Neutrophil (primary cell): Measurements from ENCODE around the gene GNG11.

Source experiments
- H3K27ac ChIP-seq: fragments of 200-600 bp; sonication (generic); 2 replicates; pipeline ENCODE4 v1.5.1; 2016; ENCODE audit warnings: mild to moderate bottlenecking, moderate library complexity
- H3K27me3 ChIP-seq: fragments of 200-600 bp; sonication (generic); 2 replicates; pipeline ENCODE4 v1.6.0; 2016; ENCODE audit warnings: mild to moderate bottlenecking
- H3K36me3 ChIP-seq: fragments of 200-600 bp; sonication (generic); 2 replicates; pipeline ENCODE4 v1.5.1; 2017
- H3K4me1 ChIP-seq, 2 experiments: fragments of 200-600 bp in 1 of 2; sonication (generic) in 1 of 2; 1 replicate in 1 of 2; 2 replicates in 1 of 2; pipeline versions ENCODE4 v1.5.1 to v1.6.1; 2013 to 2016; ENCODE audit warnings: low read depth in 1 of 2, low read length in 1 of 2, mild to moderate bottlenecking in 1 of 2, moderate library complexity in 1 of 2; ENCODE audit not compliant: control insufficient read depth in 1 of 2, insufficient read depth in 1 of 2
- H3K4me3 ChIP-seq, 2 experiments: fragments of 200-600 bp in 1 of 2; sonication (generic) in 1 of 2; 1 replicate in 1 of 2; 2 replicates in 1 of 2; pipeline ENCODE4 v1.5.1; 2013 to 2016; ENCODE audit warnings: low read depth in 1 of 2, low read length in 1 of 2, mild to moderate bottlenecking in 1 of 2, moderate library complexity in 1 of 2
- H3K9me3 ChIP-seq: fragments of 200-600 bp; sonication (generic); 2 replicates; pipeline ENCODE4 v1.5.1; 2016
- CTCF ChIP-seq: fragments of 200-600 bp; sonication (generic); IDR thresholded peaks from 2 replicates; pipeline ENCODE4 v1.5.1; 2016; ENCODE audit warnings: antibody characterized with exemption

GNG11 gene

GRCh38 chr7:93955304-93955703 lies 33.8 kb downstream of the GNG11 start:
- no peak overlapping the region for H3K4me3 ChIP-seq

GRCh38 chr7:93957767-93958166 lies 36.2 kb downstream of the GNG11 start:
- no peaks in the 10 kb centered on the region for H3K9me3 ChIP-seq
- no peak overlapping the region for H3K4me3 ChIP-seq
- TF ChIP-seq CTCF, result no peak
- H3K4me1 ChIP-seq, result no peaks in the 10 kb centered on the region
- no peaks in the 10 kb centered on the region for H3K36me3 ChIP-seq
- no peaks in the 10 kb centered on the region for H3K27me3 ChIP-seq
- H3K27ac ChIP-seq, result no peak overlapping the region

More at GRCh38 chr7:93955304-93955703, 33.8 kb downstream of the GNG11 start:
- H3K36me3 ChIP-seq, result no peaks in the 10 kb centered on the region
- TF ChIP-seq CTCF, result no peak
- H3K9me3 ChIP-seq, result no peaks in the 10 kb centered on the region
- no peak overlapping the region for H3K27ac ChIP-seq
- no peaks in the 10 kb centered on the region for H3K4me1 ChIP-seq
- no peaks in the 10 kb centered on the region for H3K27me3 ChIP-seq

- no peaks in the 10 kb centered on the region for H3K9me3 ChIP-seq
- no peak for TF ChIP-seq CTCF
These were observed 36.7 kb downstream of the GNG11 start for GRCh38 chr7:93958216-93958615.

GRCh38 chr7:93958651-93959050 lies 37.1 kb downstream of the GNG11 start:
- H3K27me3 ChIP-seq, result no peaks in the 10 kb centered on the region
- no peaks in the 10 kb centered on the region for H3K4me1 ChIP-seq
- H3K36me3 ChIP-seq, result no peaks in the 10 kb centered on the region
- no peak for TF ChIP-seq CTCF
- no peak overlapping the region for H3K4me3 ChIP-seq
- H3K27ac ChIP-seq, result no peak overlapping the region
- H3K9me3 ChIP-seq, result no peaks in the 10 kb centered on the region

More at GRCh38 chr7:93958216-93958615, 36.7 kb downstream of the GNG11 start:
- Histone ChIP-seq H3K27me3 (no peaks in the 10 kb centered on the region), H3K27ac (no peak overlapping the region), H3K4me1 (no peaks in the 10 kb centered on the region), H3K4me3 (no peak overlapping the region), H3K36me3 (no peaks in the 10 kb centered on the region)

GRCh38 chr7:93960986-93961385 lies 39.5 kb downstream of the GNG11 start:
- Histone ChIP-seq H3K9me3 (no peaks in the 10 kb centered on the region), H3K27me3 (no peaks in the 10 kb centered on the region), H3K4me3 (no peak overlapping the region), H3K4me1 (no peaks in the 10 kb centered on the region), H3K36me3 (no peaks in the 10 kb centered on the region), H3K27ac (no peak overlapping the region)
- no peak for TF ChIP-seq CTCF

- H3K36me3 ChIP-seq, result no peaks in the 10 kb centered on the region
- no peaks in the 10 kb centered on the region for H3K4me1 ChIP-seq
- no peaks in the 10 kb centered on the region for H3K27me3 ChIP-seq
- no peaks in the 10 kb centered on the region for H3K9me3 ChIP-seq
- H3K4me3 ChIP-seq, result no peak overlapping the region
- no peak overlapping the region for H3K27ac ChIP-seq
- TF ChIP-seq CTCF, result no peak
These were observed 42.7 kb downstream of the GNG11 start for GRCh38 chr7:93964262-93964661.
